IMR-90 (cell line): ENCODE data around the gene OR6X1. TPM values are rescaled to one million over a fixed set of nuclear protein-coding genes. Genes with fewer than 3 reads are reported as not detected.

Source experiments
- ATAC-seq: fragments of 200-7000 bp; cut with Tn5 transposase; 2 replicates; pipeline ENCODE4 v1.9.1; 2020; ENCODE audit warnings: low read depth, mild to moderate bottlenecking, moderate library complexity
- BruUV-seq: library from RNA; stranded (reverse); fragments of 400-500 nt; replicated peaks from 2 replicates; lab custom pipeline; 2021; lab: Mats Ljungman, UMichigan
- CTCF ChIA-PET: fragments of 300-600 bp; formaldehyde crosslinking; extraction: SDS; loops from one replicate; lab custom pipeline; 2021; ENCODE audit warnings: antibody characterized with exemption; lab: Yijun Ruan, JAX
- POLR2A ChIA-PET: fragments of 300-600 bp; sonication (Branson Sonifier 250); formaldehyde crosslinking; loops from one replicate; lab custom pipeline; 2022; ENCODE audit warnings: antibody characterized with exemption; ENCODE audit not compliant: unreplicated experiment; lab: Charles Lee
- DNase-seq: peaks from one replicate; pipeline ENCODE4 v3.0.0; 2013
- H2AFZ ChIP-seq: replicated peaks from 2 replicates; pipeline ENCODE3; 2013; ENCODE audit warnings: low read length, mild to moderate bottlenecking; ENCODE audit not compliant: poor library complexity
- H2AK5ac ChIP-seq: 2 replicates; pipeline ENCODE4 v1.6.1; 2013; ENCODE audit warnings: low read depth, low read length, inconsistent platforms
- H2AK9ac ChIP-seq: replicated peaks from 2 replicates; pipeline ENCODE3; 2013; ENCODE audit warnings: mild to moderate bottlenecking, low read depth, low read length, moderate library complexity; ENCODE audit not compliant: poor library complexity
- H2BK120ac ChIP-seq: 2 replicates; pipeline ENCODE4 v1.6.1; 2013; ENCODE audit warnings: low read depth, low read length, inconsistent platforms
- H2BK15ac ChIP-seq: 3 replicates; pipeline ENCODE4 v1.6.1; 2013; ENCODE audit warnings: low read depth, low read length, inconsistent platforms
- H2BK20ac ChIP-seq: 2 replicates; pipeline ENCODE4 v1.6.1; 2013; ENCODE audit warnings: low read depth, mild to moderate bottlenecking, inconsistent platforms, low read length, moderate library complexity
- H2BK5ac ChIP-seq: 2 replicates; pipeline ENCODE4 v1.6.1; 2013; ENCODE audit warnings: mild to moderate bottlenecking, low read depth, low read length, inconsistent platforms; ENCODE audit not compliant: poor library complexity, severe bottlenecking
- H3K14ac ChIP-seq: replicated peaks from 2 replicates; pipeline ENCODE4 v1.6.1; 2013; ENCODE audit warnings: low read depth, low read length, inconsistent platforms
- H3K18ac ChIP-seq: 2 replicates; pipeline ENCODE4 v1.6.1; 2013; ENCODE audit warnings: low read depth, low read length, control low read depth
- H3K23ac ChIP-seq: 2 replicates; pipeline ENCODE4 v1.6.1; 2013; ENCODE audit warnings: low read depth, low read length, inconsistent platforms
- H3K27ac ChIP-seq: 2 replicates; pipeline ENCODE4 v1.5.1; 2013; ENCODE audit warnings: mild to moderate bottlenecking, control low read depth, low read length; ENCODE audit not compliant: insufficient read depth
- H3K27me3 ChIP-seq: 2 replicates; pipeline ENCODE4 v1.6.1; 2013; ENCODE audit warnings: low read length; ENCODE audit not compliant: control insufficient read depth, insufficient read depth
- H3K36me3 ChIP-seq: 2 replicates; pipeline ENCODE4 v1.6.1; 2013; ENCODE audit warnings: low read length, mixed read lengths; ENCODE audit not compliant: control insufficient read depth, insufficient read depth
- H3K4ac ChIP-seq: 2 replicates; pipeline ENCODE4 v1.6.1; 2013; ENCODE audit warnings: low read depth, low read length, inconsistent platforms
- H3K4me1 ChIP-seq: 2 replicates; pipeline ENCODE4 v1.6.1; 2013; ENCODE audit warnings: low read length, mixed read lengths; ENCODE audit not compliant: control insufficient read depth, insufficient read depth
- H3K4me2 ChIP-seq: 2 replicates; pipeline ENCODE4 v1.6.1; 2013; ENCODE audit warnings: low read depth, mild to moderate bottlenecking, control low read depth, low read length, moderate library complexity
- H3K4me3 ChIP-seq: 2 replicates; pipeline ENCODE4 v1.5.1; 2013; ENCODE audit warnings: low read depth, mild to moderate bottlenecking, control low read depth, low read length, moderate library complexity; ENCODE audit not compliant: insufficient read depth
- H3K56ac ChIP-seq: 2 replicates; pipeline ENCODE4 v1.6.1; 2013; ENCODE audit warnings: low read length, inconsistent platforms; ENCODE audit not compliant: insufficient read depth; ENCODE audit errors: extremely low read depth
- H3K79me1 ChIP-seq, 2 experiments: 2 replicates each; pipeline ENCODE4 v1.6.1; 2013; ENCODE audit warnings: low read length in 2 of 2, inconsistent platforms in 1 of 2, low read depth in 1 of 2
- H3K9ac ChIP-seq: 2 replicates; pipeline ENCODE4 v1.6.1; 2013; ENCODE audit warnings: low read depth, low read length, control low read depth
- H3K9me1 ChIP-seq: 2 replicates; pipeline ENCODE4 v1.6.1; 2013; ENCODE audit warnings: low read length, inconsistent platforms; ENCODE audit not compliant: insufficient read depth
- H3K9me3 ChIP-seq: 2 replicates; pipeline ENCODE4 v1.6.1; 2013; ENCODE audit warnings: low read length; ENCODE audit not compliant: control insufficient read depth, insufficient read depth
- H4K20me1 ChIP-seq: 2 replicates; pipeline ENCODE4 v1.6.1; 2013; ENCODE audit warnings: low read length, inconsistent platforms; ENCODE audit not compliant: insufficient read depth
- H4K5ac ChIP-seq: 2 replicates; pipeline ENCODE4 v1.6.1; 2013; ENCODE audit warnings: mild to moderate bottlenecking, low read depth, low read length, control low read depth
- H4K8ac ChIP-seq, 2 experiments: 2 replicates each; pipeline ENCODE4 v1.6.1; 2013; ENCODE audit warnings: low read depth in 2 of 2, low read length in 2 of 2, control low read depth in 1 of 2, inconsistent platforms in 1 of 2
- H4K91ac ChIP-seq: 2 replicates; pipeline ENCODE4 v1.6.1; 2013; ENCODE audit warnings: low read depth, low read length, inconsistent platforms; ENCODE audit not compliant: insufficient read depth
- BHLHE40 ChIP-seq: fragments of 150-350 bp; IDR thresholded peaks from 2 replicates; pipeline ENCODE4 v1.6.1; 2016; ENCODE audit warnings: mild to moderate bottlenecking, low read depth, low read length
- CEBPB ChIP-seq: IDR thresholded peaks from 2 replicates; pipeline ENCODE4 v1.6.1; 2012; ENCODE audit warnings: low read depth, low read length, improper control_type of control experiment
- CHD1 ChIP-seq: IDR thresholded peaks from 2 replicates; pipeline ENCODE4 v1.6.1; 2012; ENCODE audit warnings: low read depth, low read length, improper control_type of control experiment
- FOS ChIP-seq: fragments of 150-350 bp; IDR thresholded peaks from 2 replicates; pipeline ENCODE4 v1.6.1; 2016; ENCODE audit warnings: low read depth, low read length
- MAFK ChIP-seq: IDR thresholded peaks from 2 replicates; pipeline ENCODE4 v1.6.1; 2012; ENCODE audit warnings: low read depth, low read length, improper control_type of control experiment
- MAZ ChIP-seq: IDR thresholded peaks from 2 replicates; pipeline ENCODE4 v1.6.1; 2012; ENCODE audit warnings: low read depth, mild to moderate bottlenecking, low read length, improper control_type of control experiment, moderate library complexity, borderline replicate concordance
- MXI1 ChIP-seq: IDR thresholded peaks from 2 replicates; pipeline ENCODE4 v1.6.1; 2012; ENCODE audit warnings: low read depth, mild to moderate bottlenecking, low read length, moderate library complexity, borderline replicate concordance
- NFE2L2 ChIP-seq: fragments of 150-350 bp; IDR thresholded peaks from 2 replicates; pipeline ENCODE4 v1.6.1; 2016; ENCODE audit warnings: low read depth, mild to moderate bottlenecking, low read length
- POLR2A ChIP-seq: IDR thresholded peaks from 2 replicates; pipeline ENCODE4 v1.6.1; 2012; ENCODE audit warnings: mild to moderate bottlenecking, low read depth, low read length
- RAD21 ChIP-seq: IDR thresholded peaks from 2 replicates; pipeline ENCODE4 v1.6.1; 2012; ENCODE audit warnings: low read length, improper control_type of control experiment
- RCOR1 ChIP-seq: IDR thresholded peaks from 2 replicates; pipeline ENCODE4 v1.6.1; 2012; ENCODE audit warnings: mild to moderate bottlenecking, low read length, improper control_type of control experiment; ENCODE audit not compliant: insufficient replicate concordance
- RFX5 ChIP-seq: IDR thresholded peaks from 2 replicates; pipeline ENCODE4 v1.8.0; 2012; ENCODE audit warnings: low read depth, mild to moderate bottlenecking, low read length, moderate library complexity
- SMC3 ChIP-seq: fragments of 150-350 bp; IDR thresholded peaks from 2 replicates; pipeline ENCODE4 v1.6.1; 2016; ENCODE audit warnings: low read depth, mild to moderate bottlenecking, antibody characterized with exemption, low read length, moderate library complexity
- WGBS, 2 experiments: methylation state at CpG; one replicate each; pipeline versions ENCODE4 v1.1.5 to v1.1.7; 2013; ENCODE audit warnings: missing lambda C conversion rate in 2 of 2; ENCODE audit not compliant: insufficient read length in 1 of 2; ENCODE audit errors: extremely low coverage in 2 of 2; 5-methylcytosine and 5-hydroxymethylcytosine counted together
- dilution Hi-C: fragments of 300-500 bp; cut with HindIII; formaldehyde crosslinking; loops from one replicate; pipeline ENCODE4 v1.14.3; 2018; ENCODE audit warnings: low sequenced_read_pairs; ENCODE audit not compliant: unreplicated experiment
- in situ Hi-C: fragments of 300-500 bp; cut with MboI; formaldehyde crosslinking; loops from 3 replicates; pipeline ENCODE4 v1.14.3; 2019; ENCODE audit warnings: low sequenced_read_pairs, inconsistent platforms, mixed read lengths
- intact Hi-C: fragments of 100-400 bp; cut with micrococcal nuclease; formaldehyde crosslinking; loops from 2 replicates; pipeline ENCODE4 v1.10.0; 2022
- polyA plus RNA-seq, 3 experiments: library from polyadenylated mRNA; depleted of rRNA; stranded (reverse); fragments of >200 nt; gene quantifications; 2 replicates each; pipeline ENCODE4 v1.2.3, GENCODE V29; 2012; ENCODE audit warnings: low replicate concordance in 1 of 3
- total RNA-seq: library from RNA; depleted of rRNA; stranded (reverse); fragments of >200 nt; gene quantifications from 2 replicates; pipeline ENCODE4 v1.2.3, GENCODE V29; 2012
- TF ChIP-seq, protein P1 (sequence below): conservative IDR thresholded peaks from 2 replicates; pipeline ENCODE4 v1.5.1; 2012; ENCODE audit warnings: mild to moderate bottlenecking, low read depth, low read length, improper control_type of control experiment
- TF ChIP-seq, protein P2 (sequence below): fragments of 150-350 bp; IDR thresholded peaks from 2 replicates; pipeline ENCODE4 v1.6.1; 2017; ENCODE audit warnings: mild to moderate bottlenecking, antibody characterized with exemption, low read length, low read depth
- TF ChIP-seq, protein P3 (sequence below): fragments of 150-350 bp; IDR thresholded peaks from 2 replicates; pipeline ENCODE4 v1.6.1; 2016; ENCODE audit warnings: low read depth, mild to moderate bottlenecking, low read length, moderate library complexity, borderline replicate concordance

Gene OR6X1
- total and polyA plus RNA-seq, 2 of the 4 experiments (the other 2 are of a cell fraction), result not detected

DNA sequence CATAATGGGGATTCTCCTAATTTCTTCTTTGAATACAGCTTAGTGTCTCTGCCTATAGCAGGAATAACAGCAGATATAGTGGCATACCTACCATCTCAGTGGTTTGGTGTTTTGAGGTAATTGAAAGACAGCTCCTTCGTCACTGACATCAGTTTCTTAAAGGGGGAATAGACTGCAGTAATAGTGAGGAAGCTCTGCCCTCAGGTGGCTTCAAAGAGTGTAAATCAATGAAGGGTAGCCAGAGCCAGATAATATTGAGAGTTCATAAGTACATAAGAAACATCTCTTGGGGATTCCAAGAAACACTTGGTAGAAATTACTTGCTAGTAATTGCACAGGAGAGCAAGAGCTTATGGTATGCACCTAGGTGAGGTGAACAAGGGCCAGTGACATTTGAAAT is 47.4 kb upstream of the OR6X1 start:
- Histone ChIP-seq H3K27me3 (no peaks in the 10 kb centered on the region), H3K4me3 (no peak overlapping the region), H2BK5ac (no peak overlapping the region), H3K36me3 (no peaks in the 10 kb centered on the region), H2AK5ac (no peak overlapping the region), H3K9me3 (no peaks in the 10 kb centered on the region), H3K4me1 (no peaks in the 10 kb centered on the region), H4K91ac (no peak overlapping the region), H4K20me1 (no peaks in the 10 kb centered on the region), H3K9me1 (no peaks in the 10 kb centered on the region), H3K23ac (no peak overlapping the region), H3K14ac (no peak overlapping the region), H2AFZ (no peak overlapping the region), H3K4me2 (no peak overlapping the region), H3K56ac (no peak overlapping the region), H2BK120ac (no peak overlapping the region), H2BK20ac (no peak overlapping the region), H4K8ac (no peak overlapping the region), H2BK15ac (no peak overlapping the region), H4K5ac (no peak overlapping the region), H3K18ac (no peak overlapping the region), H2AK9ac (no peak overlapping the region), H3K27ac (no peak overlapping the region), H3K9ac (no peak overlapping the region), H3K79me1 (no peaks in the 10 kb centered on the region), H3K4ac (no peak overlapping the region)
- BruUV-seq, result no TSS peak
- DNase-seq (no peak), ATAC-seq (no peak)
- dilution Hi-C loops (no loop called here), intact Hi-C loops (no loop called here), in situ Hi-C loops (no loop called here)
- ChIA-PET CTCF (no interaction called here), POLR2A (no interaction called here)
- no peak for TF ChIP-seq RFX5
- TF ChIP-seq POLR2A, result no peak
- TF ChIP-seq, protein P1, sequence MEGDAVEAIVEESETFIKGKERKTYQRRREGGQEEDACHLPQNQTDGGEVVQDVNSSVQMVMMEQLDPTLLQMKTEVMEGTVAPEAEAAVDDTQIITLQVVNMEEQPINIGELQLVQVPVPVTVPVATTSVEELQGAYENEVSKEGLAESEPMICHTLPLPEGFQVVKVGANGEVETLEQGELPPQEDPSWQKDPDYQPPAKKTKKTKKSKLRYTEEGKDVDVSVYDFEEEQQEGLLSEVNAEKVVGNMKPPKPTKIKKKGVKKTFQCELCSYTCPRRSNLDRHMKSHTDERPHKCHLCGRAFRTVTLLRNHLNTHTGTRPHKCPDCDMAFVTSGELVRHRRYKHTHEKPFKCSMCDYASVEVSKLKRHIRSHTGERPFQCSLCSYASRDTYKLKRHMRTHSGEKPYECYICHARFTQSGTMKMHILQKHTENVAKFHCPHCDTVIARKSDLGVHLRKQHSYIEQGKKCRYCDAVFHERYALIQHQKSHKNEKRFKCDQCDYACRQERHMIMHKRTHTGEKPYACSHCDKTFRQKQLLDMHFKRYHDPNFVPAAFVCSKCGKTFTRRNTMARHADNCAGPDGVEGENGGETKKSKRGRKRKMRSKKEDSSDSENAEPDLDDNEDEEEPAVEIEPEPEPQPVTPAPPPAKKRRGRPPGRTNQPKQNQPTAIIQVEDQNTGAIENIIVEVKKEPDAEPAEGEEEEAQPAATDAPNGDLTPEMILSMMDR, result no peak
- no peak for TF ChIP-seq NFE2L2
- no peak for TF ChIP-seq BHLHE40
- TF ChIP-seq CEBPB, result no peak
- TF ChIP-seq, protein P2, sequence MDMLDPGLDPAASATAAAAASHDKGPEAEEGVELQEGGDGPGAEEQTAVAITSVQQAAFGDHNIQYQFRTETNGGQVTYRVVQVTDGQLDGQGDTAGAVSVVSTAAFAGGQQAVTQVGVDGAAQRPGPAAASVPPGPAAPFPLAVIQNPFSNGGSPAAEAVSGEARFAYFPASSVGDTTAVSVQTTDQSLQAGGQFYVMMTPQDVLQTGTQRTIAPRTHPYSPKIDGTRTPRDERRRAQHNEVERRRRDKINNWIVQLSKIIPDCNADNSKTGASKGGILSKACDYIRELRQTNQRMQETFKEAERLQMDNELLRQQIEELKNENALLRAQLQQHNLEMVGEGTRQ, result no peak
- TF ChIP-seq MAFK, result no peak
- TF ChIP-seq, protein P3, sequence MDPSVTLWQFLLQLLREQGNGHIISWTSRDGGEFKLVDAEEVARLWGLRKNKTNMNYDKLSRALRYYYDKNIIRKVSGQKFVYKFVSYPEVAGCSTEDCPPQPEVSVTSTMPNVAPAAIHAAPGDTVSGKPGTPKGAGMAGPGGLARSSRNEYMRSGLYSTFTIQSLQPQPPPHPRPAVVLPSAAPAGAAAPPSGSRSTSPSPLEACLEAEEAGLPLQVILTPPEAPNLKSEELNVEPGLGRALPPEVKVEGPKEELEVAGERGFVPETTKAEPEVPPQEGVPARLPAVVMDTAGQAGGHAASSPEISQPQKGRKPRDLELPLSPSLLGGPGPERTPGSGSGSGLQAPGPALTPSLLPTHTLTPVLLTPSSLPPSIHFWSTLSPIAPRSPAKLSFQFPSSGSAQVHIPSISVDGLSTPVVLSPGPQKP, result no peak
- TF ChIP-seq MAZ, result no peak
- TF ChIP-seq RCOR1, result no peak
- no peak for TF ChIP-seq RAD21
- TF ChIP-seq FOS, result no peak
- TF ChIP-seq SMC3, result no peak
- TF ChIP-seq CHD1, result no peak
- TF ChIP-seq MXI1, result no peak
- WGBS, 2 experiments, result no CpG with 5 or more reads among the region's 1 CpG
